BJ (cell line): ENCODE data around the gene PRAC2. TPM values are rescaled to one million over a fixed set of nuclear protein-coding genes. Genes with fewer than 3 reads are reported as not detected.

ENCODE experiments used
- CTCF ChIA-PET: fragments of 350-600 bp; formaldehyde crosslinking; extraction: SDS; loops from one replicate; lab custom pipeline; 2021; ENCODE audit warnings: antibody characterized with exemption, inconsistent platforms; lab: Yijun Ruan, JAX
- POLR2A ChIA-PET: fragments of 300-600 bp; sonication (Branson Sonifier 250); formaldehyde crosslinking; extraction: SDS; loops from one replicate; lab custom pipeline; 2021; ENCODE audit warnings: antibody characterized with exemption; lab: Charles Lee
- DNase-seq: peaks from one replicate; pipeline ENCODE4 v3.0.0-alpha.2; 2011; ENCODE audit warnings: low read depth
- H3K27me3 ChIP-seq: 2 replicates; pipeline ENCODE4 v1.6.0; 2011; ENCODE audit warnings: low read length; ENCODE audit not compliant: control insufficient read depth, insufficient read depth
- H3K36me3 ChIP-seq: 2 replicates; pipeline ENCODE4 v1.5.1; 2011; ENCODE audit warnings: low read length; ENCODE audit not compliant: control insufficient read depth, insufficient read depth
- H3K4me3 ChIP-seq: 2 replicates; pipeline ENCODE4 v1.5.1; 2011; ENCODE audit warnings: low read depth, mild to moderate bottlenecking, control low read depth, low read length
- CTCF ChIP-seq: IDR thresholded peaks from 2 replicates; pipeline ENCODE4 v1.5.1; 2011; ENCODE audit warnings: low read depth, mild to moderate bottlenecking, control low read depth, inconsistent platforms, low read length, moderate library complexity; ENCODE audit not compliant: insufficient read depth
- polyA plus RNA-seq: library from polyadenylated mRNA; depleted of rRNA; stranded (reverse); fragments of >200 nt; gene quantifications from 2 replicates; pipeline ENCODE4 v1.2.3, GENCODE V29; 2011

PRAC2 gene
- polyA plus RNA-seq, 1 experiment = 0.63 TPM

- TF ChIP-seq CTCF = no peak
- POLR2A ChIA-PET = no interaction called here
- no peak overlapping the region for H3K4me3 ChIP-seq
- H3K27me3 ChIP-seq = peaks cover 74% of the 10 kb centered on the region
- DNase-seq = no peak
- no peaks in the 10 kb centered on the region for H3K36me3 ChIP-seq
- CTCF ChIA-PET = interaction anchor here (0.9 to 1.4 kb wide), 2 partner anchors 31 to 41 kb away, joined by 3 read pairs; no protein-coding TSS in a partner anchor
Measured at GRCh38 chr17:48749621-48750553, 26.9 kb downstream of the PRAC2 start.

- Histone ChIP-seq H3K27me3 (peaks cover 65% of the 10 kb centered on the region), H3K36me3 (no peaks in the 10 kb centered on the region), H3K4me3 (no peak overlapping the region)
- POLR2A ChIA-PET = no interaction called here
- DNase-seq = no peak
- TF ChIP-seq CTCF = no peak
- CTCF ChIA-PET = interaction anchor here (0.6 to 1.3 kb wide), 5 partner anchors 26 to 80 kb away, joined by 3 to 8 read pairs (median 3); no protein-coding TSS in a partner anchor
Measured at GRCh38 chr17:48751172-48751571, 28.2 kb downstream of the PRAC2 start.

- TF ChIP-seq CTCF = no peak
- no peaks in the 10 kb centered on the region for H3K36me3 ChIP-seq
- no peak overlapping the region for H3K4me3 ChIP-seq
- ChIA-PET POLR2A (no interaction called here), CTCF (interaction anchor here (0.9 to 1.3 kb wide), 4 partner anchors 27 to 80 kb away, joined by 3 to 8 read pairs (median 3); no protein-coding TSS in a partner anchor)
- DNase-seq = no peak
- H3K27me3 ChIP-seq = peaks cover 63% of the 10 kb centered on the region
Measured at GRCh38 chr17:48751733-48752398, 28.9 kb downstream of the PRAC2 start.

- Histone ChIP-seq H3K4me3 (no peak overlapping the region), H3K27me3 (peaks cover 58% of the 10 kb centered on the region), H3K36me3 (no peaks in the 10 kb centered on the region)
- ChIA-PET CTCF (interaction anchor here (0.9 kb wide), 1 partner anchor 27 kb away, joined by 4 read pairs; no protein-coding TSS in a partner anchor), POLR2A (no interaction called here)
- no peak for TF ChIP-seq CTCF
- DNase-seq = no peak
Measured at GRCh38 chr17:48752399-48753288, 29.7 kb downstream of the PRAC2 start.
